ENCODE measurements around the gene CTTNBP2. TPM values are rescaled to one million over a fixed set of nuclear protein-coding genes. Genes with fewer than 3 reads are reported as not detected.

The CTTNBP2 gene
- total RNA-seq, 5 donors from 2014 or later (not counting 1 experiment from before 2014, with no cell fraction given) = 0.06 to 0.61 (median 0.16) TPM; not detected in 2

DNA sequence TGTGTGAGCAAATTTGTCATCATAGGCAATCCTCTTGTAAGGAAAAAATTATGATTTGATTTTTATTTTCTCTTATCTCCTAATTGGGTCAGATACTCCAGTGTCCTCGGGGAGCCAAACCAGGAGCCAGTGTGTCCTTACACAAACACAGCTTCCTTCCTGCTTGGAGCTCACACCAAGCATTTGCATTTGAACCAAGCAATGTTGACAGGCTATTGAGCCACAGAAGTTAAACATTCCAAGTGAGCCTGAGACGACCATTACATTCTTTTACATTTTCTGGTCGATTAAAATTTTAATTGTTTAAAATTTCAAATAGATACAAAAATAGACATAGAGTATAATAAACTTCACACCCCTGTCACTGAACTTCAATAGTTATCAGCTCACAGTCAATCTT is 198.6 kb downstream of the CTTNBP2 start:
- no peak for DNase-seq
- POLR2A ChIA-PET = no interaction called here
- WGBS (ENCODE audit: insufficient coverage) = 0% methylated on average over 1 of the region's 3 CpGs
- Mint-ChIP-seq H3K27me3 (no peaks in the 10 kb centered on the region), H3K4me3 (no peak overlapping the region), H3K36me3 (no peaks in the 10 kb centered on the region), H3K27ac (no peak overlapping the region), H3K9me3 (no peaks in the 10 kb centered on the region), H3K4me1 (no peaks in the 10 kb centered on the region)
- Histone ChIP-seq H3K4me3 (ENCODE audit: control insufficient read depth in 1 of 2, extremely low read depth in 1 of 2, low read length in 1 of 2) (no peak overlapping the region), H3K27me3 (replicated peaks in 1 of 2; ENCODE audit: control insufficient read depth in 2 of 2, extremely low read depth in 1 of 2, insufficient read depth in 2 of 2, low read length in 1 of 2) (peaks cover 0 to 2% of the 10 kb centered on the region in 2 experiments), H3K9me3 (no peaks in the 10 kb centered on the region), H3K4me1 (ENCODE audit: control insufficient read depth in 1 of 2, extremely low read depth in 1 of 2, insufficient read depth in 2 of 2, low read length in 2 of 2) (no peaks in the 10 kb centered on the region), H3K36me3 (ENCODE audit: control insufficient read depth in 2 of 2, extremely low read depth in 1 of 2, insufficient read depth in 1 of 2, low read length in 1 of 2) (no peaks in the 10 kb centered on the region), H3K27ac (ENCODE audit: low read length) (no peak overlapping the region)
- CTCF ChIA-PET = no interaction called here
- ATAC-seq (replicated peaks in 1 of 4) = no peak

GRCh38 chr7:117673839-117674238 is 199.4 kb downstream of the CTTNBP2 start:
- Histone ChIP-seq H3K4me1 (ENCODE audit: control insufficient read depth in 1 of 2, extremely low read depth in 1 of 2, insufficient read depth in 2 of 2, low read length in 2 of 2) (no peaks in the 10 kb centered on the region), H3K27me3 (replicated peaks in 1 of 2; ENCODE audit: control insufficient read depth in 2 of 2, extremely low read depth in 1 of 2, insufficient read depth in 2 of 2, low read length in 1 of 2) (peaks cover 0 to 2% of the 10 kb centered on the region in 2 experiments), H3K27ac (ENCODE audit: low read length) (no peak overlapping the region), H3K9me3 (no peaks in the 10 kb centered on the region), H3K36me3 (ENCODE audit: control insufficient read depth in 2 of 2, extremely low read depth in 1 of 2, insufficient read depth in 1 of 2, low read length in 1 of 2) (no peaks in the 10 kb centered on the region), H3K4me3 (ENCODE audit: control insufficient read depth in 1 of 2, extremely low read depth in 1 of 2, low read length in 1 of 2) (no peak overlapping the region)
- Mint-ChIP-seq H3K27ac (no peak overlapping the region), H3K9me3 (no peaks in the 10 kb centered on the region), H3K4me3 (no peak overlapping the region), H3K27me3 (no peaks in the 10 kb centered on the region), H3K4me1 (no peaks in the 10 kb centered on the region), H3K36me3 (no peaks in the 10 kb centered on the region)
- ChIA-PET CTCF (no interaction called here), POLR2A (no interaction called here)
- DNase-seq (no peak), ATAC-seq (replicated peaks in 1 of 4) (no peak)

GRCh38 chr7:117673367-117673766 is 199.9 kb downstream of the CTTNBP2 start:
- Mint-ChIP-seq H3K4me3 (no peak overlapping the region), H3K4me1 (no peaks in the 10 kb centered on the region), H3K27ac (no peak overlapping the region), H3K9me3 (no peaks in the 10 kb centered on the region), H3K36me3 (no peaks in the 10 kb centered on the region), H3K27me3 (no peaks in the 10 kb centered on the region)
- Histone ChIP-seq H3K4me1 (ENCODE audit: control insufficient read depth in 1 of 2, extremely low read depth in 1 of 2, insufficient read depth in 2 of 2, low read length in 2 of 2) (no peaks in the 10 kb centered on the region), H3K4me3 (ENCODE audit: control insufficient read depth in 1 of 2, extremely low read depth in 1 of 2, low read length in 1 of 2) (no peak overlapping the region), H3K27ac (ENCODE audit: low read length) (no peak overlapping the region), H3K9me3 (no peaks in the 10 kb centered on the region), H3K36me3 (ENCODE audit: control insufficient read depth in 2 of 2, extremely low read depth in 1 of 2, insufficient read depth in 1 of 2, low read length in 1 of 2) (no peaks in the 10 kb centered on the region), H3K27me3 (replicated peaks in 1 of 2; ENCODE audit: control insufficient read depth in 2 of 2, extremely low read depth in 1 of 2, insufficient read depth in 2 of 2, low read length in 1 of 2) (peaks cover 0 to 2% of the 10 kb centered on the region in 2 experiments)
- CTCF ChIA-PET = no interaction called here
- POLR2A ChIA-PET = no interaction called here
- no peak for DNase-seq
- ATAC-seq (replicated peaks in 1 of 4) = no peak
- WGBS (ENCODE audit: insufficient coverage) = 87% methylated on average over 13 of the region's 14 CpGs

DNA sequence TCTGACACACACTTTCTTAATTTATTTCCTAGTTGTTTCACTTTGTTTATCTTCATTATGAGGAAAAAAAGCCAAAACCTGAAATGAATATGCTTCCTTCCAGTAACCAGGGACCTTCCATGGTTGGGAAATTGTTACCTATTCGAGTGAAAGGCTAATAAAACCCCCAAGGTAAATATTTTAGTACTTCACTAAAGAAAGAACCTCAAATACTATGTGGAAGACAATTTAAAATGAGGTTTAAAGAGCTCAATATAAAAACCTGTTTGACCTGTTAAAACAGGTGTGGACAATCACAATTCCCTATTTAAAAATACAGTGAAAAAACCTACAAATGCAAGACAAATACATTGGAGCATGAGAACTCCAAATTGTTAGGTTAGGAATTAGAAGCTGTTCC is 200.8 kb downstream of the CTTNBP2 start:
- H3K36me3 Mint-ChIP-seq = no peaks in the 10 kb centered on the region
- H3K9me3 Mint-ChIP-seq = no peaks in the 10 kb centered on the region
- Histone ChIP-seq H3K9me3 (no peaks in the 10 kb centered on the region), H3K4me1 (ENCODE audit: control insufficient read depth in 1 of 2, extremely low read depth in 1 of 2, insufficient read depth in 2 of 2, low read length in 2 of 2) (no peaks in the 10 kb centered on the region), H3K27me3 (replicated peaks in 1 of 2; ENCODE audit: control insufficient read depth in 2 of 2, extremely low read depth in 1 of 2, insufficient read depth in 2 of 2, low read length in 1 of 2) (peaks cover 0 to 2% of the 10 kb centered on the region in 2 experiments), H3K36me3 (ENCODE audit: control insufficient read depth in 2 of 2, extremely low read depth in 1 of 2, insufficient read depth in 1 of 2, low read length in 1 of 2) (no peaks in the 10 kb centered on the region), H3K4me3 (ENCODE audit: control insufficient read depth in 1 of 2, extremely low read depth in 1 of 2, low read length in 1 of 2) (no peak overlapping the region), H3K27ac (ENCODE audit: low read length) (no peak overlapping the region)
- DNase-seq (no peak), ATAC-seq (replicated peaks in 1 of 4) (no peak)
- no peak overlapping the region for H3K27ac Mint-ChIP-seq
- ChIA-PET CTCF (no interaction called here), POLR2A (no interaction called here)
- H3K4me3 Mint-ChIP-seq = no peak overlapping the region
- no peaks in the 10 kb centered on the region for H3K27me3 Mint-ChIP-seq
- no peaks in the 10 kb centered on the region for H3K4me1 Mint-ChIP-seq
- no CpG with 5 or more reads among the region's 1 CpG for WGBS (ENCODE audit: insufficient coverage)

- Histone ChIP-seq H3K36me3 (ENCODE audit: control insufficient read depth in 2 of 2, extremely low read depth in 1 of 2, insufficient read depth in 1 of 2, low read length in 1 of 2) (no peaks in the 10 kb centered on the region), H3K27me3 (replicated peaks in 1 of 2; ENCODE audit: control insufficient read depth in 2 of 2, extremely low read depth in 1 of 2, insufficient read depth in 2 of 2, low read length in 1 of 2) (peaks cover 0 to 2% of the 10 kb centered on the region in 2 experiments), H3K4me1 (ENCODE audit: control insufficient read depth in 1 of 2, extremely low read depth in 1 of 2, insufficient read depth in 2 of 2, low read length in 2 of 2) (no peaks in the 10 kb centered on the region), H3K4me3 (ENCODE audit: control insufficient read depth in 1 of 2, extremely low read depth in 1 of 2, low read length in 1 of 2) (no peak overlapping the region), H3K27ac (ENCODE audit: low read length) (no peak overlapping the region), H3K9me3 (no peaks in the 10 kb centered on the region)
- ChIA-PET POLR2A (no interaction called here), CTCF (interaction anchor here (0.6 to 0.7 kb wide), 2 partner anchors 28 to 753 kb away, joined by 3 to 5 read pairs; no protein-coding TSS in a partner anchor)
- no CpG with 5 or more reads among the region's 4 CpGs for WGBS (ENCODE audit: insufficient coverage)
- Mint-ChIP-seq H3K4me3 (no peak overlapping the region), H3K4me1 (no peaks in the 10 kb centered on the region), H3K36me3 (no peaks in the 10 kb centered on the region), H3K9me3 (no peaks in the 10 kb centered on the region), H3K27me3 (no peaks in the 10 kb centered on the region), H3K27ac (no peak overlapping the region)
- ATAC-seq (replicated peaks in 1 of 4) (no peak), DNase-seq (no peak)
Observed at GRCh38 chr7:117669818-117670217, 203.4 kb downstream of the CTTNBP2 start.

DNA sequence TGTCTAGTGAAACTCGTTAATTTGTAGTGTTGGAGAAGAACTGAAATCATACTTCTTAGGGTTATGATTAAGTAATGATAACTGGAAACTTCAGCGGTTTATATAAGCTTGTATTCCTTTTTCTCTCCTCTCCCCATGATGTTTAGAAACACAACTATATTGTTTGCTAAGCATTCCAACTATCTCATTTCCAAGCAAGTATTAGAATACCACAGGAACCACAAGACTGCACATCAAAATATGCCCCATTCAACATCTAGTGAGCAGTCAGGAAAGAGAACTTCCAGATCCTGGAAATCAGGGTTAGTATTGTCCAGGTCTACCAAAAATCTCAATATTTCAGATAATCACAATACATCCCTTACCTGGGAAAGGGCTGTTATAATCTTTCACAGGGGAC is 205.8 kb downstream of the CTTNBP2 start:
- H3K27ac ChIP-seq (ENCODE audit: low read length) = no peak overlapping the region
- no peaks in the 10 kb centered on the region for H3K4me1 Mint-ChIP-seq
- no peaks in the 10 kb centered on the region for H3K4me1 ChIP-seq (ENCODE audit: control insufficient read depth in 1 of 2, extremely low read depth in 1 of 2, insufficient read depth in 2 of 2, low read length in 2 of 2)
- H3K27me3 ChIP-seq (replicated peaks in 1 of 2; ENCODE audit: control insufficient read depth in 2 of 2, extremely low read depth in 1 of 2, insufficient read depth in 2 of 2, low read length in 1 of 2) = no peaks in the 10 kb centered on the region
- no peaks in the 10 kb centered on the region for H3K9me3 ChIP-seq
- H3K27ac Mint-ChIP-seq = no peak overlapping the region
- no peaks in the 10 kb centered on the region for H3K9me3 Mint-ChIP-seq
- H3K27me3 Mint-ChIP-seq = no peaks in the 10 kb centered on the region
- no peaks in the 10 kb centered on the region for H3K36me3 ChIP-seq (ENCODE audit: control insufficient read depth in 2 of 2, extremely low read depth in 1 of 2, insufficient read depth in 1 of 2, low read length in 1 of 2)
- H3K4me3 Mint-ChIP-seq = no peak overlapping the region
- H3K36me3 Mint-ChIP-seq = no peaks in the 10 kb centered on the region
- WGBS (ENCODE audit: insufficient coverage) = no CpG with 5 or more reads among the region's 2 CpGs
- DNase-seq (no peak), ATAC-seq (replicated peaks in 1 of 4) (no peak)
- ChIA-PET POLR2A (no interaction called here), CTCF (no interaction called here)
- no peak overlapping the region for H3K4me3 ChIP-seq (ENCODE audit: control insufficient read depth in 1 of 2, extremely low read depth in 1 of 2, low read length in 1 of 2)

GRCh38 chr7:117666689-117667088 is 206.6 kb downstream of the CTTNBP2 start:
- Histone ChIP-seq H3K4me3 (ENCODE audit: control insufficient read depth in 1 of 2, extremely low read depth in 1 of 2, low read length in 1 of 2) (no peak overlapping the region), H3K4me1 (ENCODE audit: control insufficient read depth in 1 of 2, extremely low read depth in 1 of 2, insufficient read depth in 2 of 2, low read length in 2 of 2) (no peaks in the 10 kb centered on the region), H3K27ac (ENCODE audit: low read length) (no peak overlapping the region), H3K36me3 (ENCODE audit: control insufficient read depth in 2 of 2, extremely low read depth in 1 of 2, insufficient read depth in 1 of 2, low read length in 1 of 2) (no peaks in the 10 kb centered on the region), H3K27me3 (replicated peaks in 1 of 2; ENCODE audit: control insufficient read depth in 2 of 2, extremely low read depth in 1 of 2, insufficient read depth in 2 of 2, low read length in 1 of 2) (no peaks in the 10 kb centered on the region), H3K9me3 (no peaks in the 10 kb centered on the region)
- POLR2A ChIA-PET = no interaction called here
- Mint-ChIP-seq H3K36me3 (no peaks in the 10 kb centered on the region), H3K4me3 (no peak overlapping the region), H3K4me1 (no peaks in the 10 kb centered on the region), H3K9me3 (no peaks in the 10 kb centered on the region), H3K27me3 (no peaks in the 10 kb centered on the region), H3K27ac (no peak overlapping the region)
- no peak for ATAC-seq (replicated peaks in 1 of 4)
- CTCF ChIA-PET = no interaction called here
- WGBS (ENCODE audit: insufficient coverage) = 86% methylated on average over 4 of the region's 6 CpGs
- no peak for DNase-seq

Measured in T-cell (primary cell).